ENCODE measurements around the gene RPS8.

Gene RPS8

GRCh38 chr1:44776730-44777068, 1.4 kb downstream of the RPS8 start:
- peak overlapping the region; percentile 93 for H3K4me3 ChIP-seq (ENCODE audit: low read depth, low read length)
- no peak for TF ChIP-seq CTCF (IDR thresholded peaks at IDR 0.05; ENCODE audit: low read depth, low read length)

- TF ChIP-seq CTCF (IDR thresholded peaks at IDR 0.05; ENCODE audit: low read depth, low read length): no peak
- H3K4me3 ChIP-seq (ENCODE audit: low read depth, low read length): peak overlapping the region; percentile 93
These were observed 2.2 kb downstream of the RPS8 start for GRCh38 chr1:44777547-44777946.

- no peak overlapping the region for H3K4me3 ChIP-seq (ENCODE audit: low read depth, low read length)
- no peak for TF ChIP-seq CTCF (IDR thresholded peaks at IDR 0.05; ENCODE audit: low read depth, low read length)
These were observed 2.8 kb downstream of the RPS8 start for GRCh38 chr1:44777969-44778635.

- no peak overlapping the region for H3K4me3 ChIP-seq (ENCODE audit: low read depth, low read length)
- TF ChIP-seq CTCF (IDR thresholded peaks at IDR 0.05; ENCODE audit: low read depth, low read length): no peak
These were observed 3.6 kb downstream of the RPS8 start for GRCh38 chr1:44778705-44779576.

- TF ChIP-seq CTCF (IDR thresholded peaks at IDR 0.05; ENCODE audit: low read depth, low read length): no peak
These were observed 5.3 kb downstream of the RPS8 start for GRCh38 chr1:44780583-44781121.

GRCh38 chr1:44783697-44784093, 8.4 kb downstream of the RPS8 start:
- H3K4me3 ChIP-seq (ENCODE audit: low read depth, low read length): no peak overlapping the region
- no peak for TF ChIP-seq CTCF (IDR thresholded peaks at IDR 0.05; ENCODE audit: low read depth, low read length)

More at GRCh38 chr1:44780583-44781121, 5.3 kb downstream of the RPS8 start:
- no peak overlapping the region for H3K4me3 ChIP-seq (ENCODE audit: low read depth, low read length)

All from WI38 (cell line).